H1 (cell line): ENCODE results near the gene HYAL1. TPM values are rescaled to one million over a fixed set of nuclear protein-coding genes. Genes with fewer than 3 reads are reported as not detected.

Experiments
- BCL11A ChIP-seq, 2 experiments: IDR thresholded peaks; one replicate each; pipeline ENCODE4 v1.6.1; 2011; ENCODE audit warnings: low read depth in 2 of 2, low read length in 2 of 2, mild to moderate bottlenecking in 2 of 2
- RXRA ChIP-seq: IDR thresholded peaks from 2 replicates; pipeline ENCODE4 v1.6.1; 2011; ENCODE audit warnings: low read depth, mild to moderate bottlenecking, low read length, moderate library complexity; ENCODE audit not compliant: insufficient read depth
- polyA plus RNA-seq, 7 experiments: library from polyadenylated mRNA; depleted of rRNA in 3 of 7; stranded (reverse) in 5 of 7; unstranded in 2 of 7; fragments of >200 nt in 5 of 7; fragments of 200-250 nt in 2 of 7; gene quantifications; 1 replicate in 5 of 7; 2 replicates in 1 of 7; 4 replicates in 1 of 7; pipeline versions ENCODE4 v1.2.1 to v1.2.3, GENCODE V29; 2011 to 2013; ENCODE audit warnings: missing spikeins in 2 of 7, mixed read lengths in 2 of 7
- total RNA-seq: library from RNA; stranded (reverse); fragmentation: NEBNext Ultra II Directional; extraction: Animal tissue kit (Norgen Biotek cat#: 25700); gene quantifications from 2 replicates; pipeline ENCODE4 v1.2.1, GENCODE V29; 2021
- TF ChIP-seq, protein P1 (sequence below): IDR thresholded peaks from 2 replicates; pipeline ENCODE4 v1.6.1; 2012; ENCODE audit warnings: low read length, inconsistent platforms

HYAL1 gene
- total and polyA plus RNA-seq, 2 of the 8 experiments (the other 6 are each of a cell fraction or from before 2014, with no cell fraction given), result 2.0 to 5.4 TPM

DNA sequence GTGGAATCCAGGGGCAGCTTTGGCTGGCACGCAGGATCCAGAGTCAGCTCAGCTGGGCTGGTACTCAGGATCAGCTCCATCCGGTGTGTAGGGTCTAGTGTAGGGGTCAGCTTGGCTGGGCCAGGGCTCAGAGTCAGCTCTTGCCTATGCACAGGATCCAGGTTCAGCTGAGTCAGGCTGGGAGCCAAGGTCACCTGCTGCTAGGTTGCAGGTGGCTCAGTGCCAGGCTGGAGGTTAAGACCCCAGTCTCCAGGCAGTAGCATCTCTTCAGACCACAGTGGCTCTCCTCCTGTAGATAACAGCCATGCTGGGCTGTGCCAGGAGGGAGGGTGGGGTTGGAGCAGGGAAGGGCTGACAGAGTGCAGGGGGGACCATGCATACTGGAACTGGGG is 6.0 kb downstream of the HYAL1 start (continued):
- TF ChIP-seq, protein P1, sequence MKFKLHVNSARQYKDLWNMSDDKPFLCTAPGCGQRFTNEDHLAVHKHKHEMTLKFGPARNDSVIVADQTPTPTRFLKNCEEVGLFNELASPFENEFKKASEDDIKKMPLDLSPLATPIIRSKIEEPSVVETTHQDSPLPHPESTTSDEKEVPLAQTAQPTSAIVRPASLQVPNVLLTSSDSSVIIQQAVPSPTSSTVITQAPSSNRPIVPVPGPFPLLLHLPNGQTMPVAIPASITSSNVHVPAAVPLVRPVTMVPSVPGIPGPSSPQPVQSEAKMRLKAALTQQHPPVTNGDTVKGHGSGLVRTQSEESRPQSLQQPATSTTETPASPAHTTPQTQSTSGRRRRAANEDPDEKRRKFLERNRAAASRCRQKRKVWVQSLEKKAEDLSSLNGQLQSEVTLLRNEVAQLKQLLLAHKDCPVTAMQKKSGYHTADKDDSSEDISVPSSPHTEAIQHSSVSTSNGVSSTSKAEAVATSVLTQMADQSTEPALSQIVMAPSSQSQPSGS, result no peak
- TF ChIP-seq RXRA, result no peak
- TF ChIP-seq BCL11A (IDR thresholded peaks at IDR 0.05; ENCODE audit: low read depth in 2 of 2, low read length in 2 of 2), result no peak
